RPMI7951 (cell line): ENCODE results near the gene VTI1A. TPM values are rescaled to one million over a fixed set of nuclear protein-coding genes. Genes with fewer than 3 reads are reported as not detected.

Experiments used
- DNase-seq: peaks from one replicate; pipeline ENCODE4 v3.0.0-alpha.2; 2012; ENCODE audit warnings: low read depth
- total RNA-seq: library from RNA; depleted of rRNA; stranded (reverse); fragments of >200 nt; shearing (Covaris generic); gene quantifications from 2 replicates; pipeline ENCODE4 v1.2.3, GENCODE V29; 2014

Gene VTI1A
- total RNA-seq, 1 experiment from 2014 or later: 22.9 TPM

DNA sequence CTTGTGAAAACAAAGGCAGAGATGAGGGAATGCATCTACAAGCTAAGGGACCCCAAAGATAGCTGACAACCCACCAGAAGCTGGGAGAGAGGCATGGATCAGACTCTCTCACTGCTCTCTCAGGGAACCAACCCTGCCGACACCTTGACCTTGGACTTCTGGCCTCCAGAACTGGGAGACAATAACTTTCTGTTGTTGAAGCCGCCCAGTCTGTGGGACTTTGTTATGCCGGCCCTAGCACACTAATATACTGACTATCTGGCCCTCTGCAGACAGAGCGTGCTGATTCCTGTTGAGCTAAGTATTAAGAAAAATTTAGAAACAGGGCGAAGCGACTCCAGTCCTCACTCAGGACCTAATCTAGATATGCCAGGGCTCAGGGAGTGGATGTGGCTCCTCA is 358.7 kb downstream of the VTI1A start:
- DNase-seq: no peak

DNA sequence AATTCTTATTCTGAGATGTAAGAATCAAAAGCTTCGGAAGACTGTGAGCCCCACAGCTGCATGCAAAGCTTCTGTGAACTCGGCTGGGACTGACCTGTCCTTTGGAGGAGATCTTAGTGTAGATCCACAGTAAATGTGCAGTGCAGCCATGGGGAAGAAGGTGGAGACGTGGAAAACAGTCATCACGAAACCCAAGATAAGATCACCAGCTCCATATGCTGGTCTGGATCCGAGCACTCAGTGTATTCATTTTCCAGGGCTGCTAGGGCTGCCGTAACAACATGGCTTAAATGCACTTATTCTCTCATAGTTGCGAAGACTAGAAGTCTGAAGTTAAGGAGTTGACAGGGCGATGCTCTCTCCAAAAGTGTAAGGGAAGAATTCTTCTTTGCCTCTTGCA is 360.0 kb downstream of the VTI1A start:
- DNase-seq: no peak

- DNase-seq: no peak
Measured at GRCh38 chr10:112809736-112810135, 362.7 kb downstream of the VTI1A start.

- DNase-seq: no peak
Measured at GRCh38 chr10:112810711-112811151, 363.7 kb downstream of the VTI1A start.

DNA sequence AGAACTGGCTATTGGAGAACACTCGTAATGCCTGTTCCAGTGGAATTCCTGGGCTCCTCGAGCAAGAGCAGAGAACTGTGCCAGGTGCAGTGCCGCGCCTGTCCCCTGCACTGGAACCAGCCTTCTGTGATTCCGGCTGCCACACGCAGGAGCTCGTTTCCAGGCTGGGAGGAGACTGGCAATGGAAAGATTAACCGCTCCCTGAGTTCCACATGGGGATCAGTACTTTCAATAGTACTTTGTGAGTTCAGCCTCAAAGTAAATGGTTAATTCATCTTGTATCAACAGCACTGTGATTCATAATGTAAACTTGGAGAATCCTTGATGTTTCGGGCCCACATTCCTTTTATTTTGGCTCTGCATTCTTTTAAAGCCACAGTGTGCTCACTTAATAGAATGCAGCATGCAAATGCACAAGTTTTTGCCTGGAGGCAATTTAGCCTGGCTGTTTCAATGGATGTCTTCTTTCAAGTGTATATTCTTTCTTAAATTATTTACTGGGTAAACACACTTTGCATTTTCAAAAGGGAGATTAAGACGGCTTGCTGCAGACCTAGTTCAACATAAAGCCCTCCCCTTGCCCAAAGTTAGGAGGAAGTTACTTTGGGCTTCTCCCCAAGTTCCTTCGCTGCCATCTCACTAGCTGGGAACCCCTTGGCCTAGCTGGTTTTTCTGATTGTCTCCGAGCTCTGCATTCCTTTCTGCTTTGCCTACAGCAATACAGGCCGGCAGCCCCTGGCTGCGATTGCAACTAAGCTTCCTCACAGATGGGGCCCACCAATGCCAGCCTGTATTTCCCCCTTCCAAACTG is 364.9 kb downstream of the VTI1A start:
- DNase-seq: peak; percentile 96

DNA sequence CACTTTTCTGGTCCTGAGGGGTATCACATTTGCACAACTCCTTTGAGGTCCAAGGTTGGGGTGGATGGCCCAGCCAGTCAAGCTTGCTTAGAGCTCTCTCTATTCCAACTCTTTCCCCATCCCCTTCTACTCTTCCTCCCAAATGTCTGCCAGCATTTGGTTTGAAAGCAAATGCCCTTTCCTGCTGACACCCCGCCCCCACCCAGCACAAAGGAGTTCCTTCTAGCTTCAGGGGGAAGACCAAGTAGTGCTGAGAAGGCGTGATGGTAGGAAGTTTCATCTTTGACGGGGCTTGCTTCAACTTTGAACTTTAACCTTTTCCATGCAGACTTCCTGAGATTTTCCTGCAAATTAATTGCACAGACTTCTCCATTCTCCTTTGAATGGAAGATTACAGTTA is 365.6 kb downstream of the VTI1A start:
- peak; percentile 11 for DNase-seq

DNA sequence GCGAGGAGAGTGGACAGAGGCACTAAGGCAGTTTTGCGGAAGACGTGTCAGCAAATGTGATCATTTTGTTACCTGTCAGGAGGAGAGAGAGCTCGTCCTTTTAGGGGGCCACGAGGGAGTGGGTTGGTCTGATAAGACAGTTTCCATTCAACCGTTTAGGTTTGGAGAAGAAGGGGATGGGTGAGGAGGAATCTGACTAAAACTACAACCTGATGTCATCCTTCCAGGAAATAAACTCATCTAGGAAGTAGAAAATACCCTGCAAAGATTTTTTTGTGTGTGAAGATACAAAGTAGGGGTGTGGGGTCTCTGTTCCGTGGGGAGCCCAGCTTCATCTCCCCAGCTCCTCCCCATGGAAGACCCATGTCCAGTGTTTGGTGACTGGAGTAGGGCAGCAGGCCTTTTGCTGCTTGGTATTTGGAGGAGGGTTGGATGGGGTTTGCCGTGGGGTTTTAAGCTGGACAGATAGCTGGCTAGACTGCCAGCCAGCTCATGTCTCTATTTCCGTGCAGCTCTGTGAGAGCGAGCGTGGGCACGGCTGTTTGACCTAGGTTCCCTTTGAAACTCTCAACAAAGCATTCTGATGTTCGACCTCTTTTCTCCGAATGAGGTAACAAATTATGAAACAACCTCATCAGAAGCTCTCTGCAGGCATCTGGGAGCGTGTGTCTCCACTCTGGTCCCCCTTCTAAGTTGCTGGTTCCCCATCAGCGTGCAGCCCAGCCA is 367.0 kb downstream of the VTI1A start:
- no peak for DNase-seq

- DNase-seq: peak; percentile 50
Measured at GRCh38 chr10:112815269-112816032, 368.4 kb downstream of the VTI1A start.

DNA sequence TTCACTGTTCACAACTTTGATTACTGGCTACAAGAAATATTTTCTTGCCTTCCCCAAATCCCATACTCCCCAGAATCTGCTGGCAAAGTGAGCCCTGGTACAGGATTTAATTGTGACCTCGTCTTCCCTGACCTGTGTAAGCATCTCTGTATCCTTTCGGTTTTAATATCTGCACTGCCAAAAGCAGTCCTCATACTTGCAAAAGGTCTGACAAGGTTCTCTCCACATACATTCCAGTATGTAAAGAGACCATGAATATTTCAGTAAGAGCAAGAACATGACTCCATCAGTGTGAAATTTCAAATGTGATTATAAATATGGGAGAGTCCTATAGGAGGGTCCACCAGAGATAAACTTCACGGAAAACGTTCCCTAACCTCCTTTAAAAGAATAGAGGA is 369.0 kb downstream of the VTI1A start:
- no peak for DNase-seq

- DNase-seq: no peak
Measured at GRCh38 chr10:112816891-112817290, 369.9 kb downstream of the VTI1A start.

GRCh38 chr10:112817981-112818777 is 371.2 kb downstream of the VTI1A start:
- DNase-seq: no peak

DNA sequence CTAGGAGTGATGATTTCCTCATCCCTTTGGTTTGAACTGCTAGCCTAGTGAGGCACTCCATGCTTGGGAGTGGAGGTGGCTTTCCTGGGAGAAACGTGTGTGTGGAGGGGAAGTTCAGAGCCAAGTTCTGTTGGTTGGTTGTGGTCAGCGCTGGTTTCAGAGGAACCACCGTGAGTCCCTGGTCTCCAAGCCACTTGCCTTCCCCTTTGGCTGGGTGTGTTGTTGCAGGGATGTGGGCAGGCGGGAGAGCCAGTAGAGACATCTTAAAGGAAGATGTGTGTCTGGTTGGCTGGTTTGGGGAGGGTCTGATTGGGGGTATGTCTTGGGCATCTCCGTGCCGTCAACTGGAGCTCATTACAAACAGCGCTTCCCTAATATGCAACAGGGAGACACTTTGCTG is 372.2 kb downstream of the VTI1A start:
- no peak for DNase-seq

- DNase-seq: no peak
Measured at GRCh38 chr10:112820320-112820719, 373.3 kb downstream of the VTI1A start.

DNA sequence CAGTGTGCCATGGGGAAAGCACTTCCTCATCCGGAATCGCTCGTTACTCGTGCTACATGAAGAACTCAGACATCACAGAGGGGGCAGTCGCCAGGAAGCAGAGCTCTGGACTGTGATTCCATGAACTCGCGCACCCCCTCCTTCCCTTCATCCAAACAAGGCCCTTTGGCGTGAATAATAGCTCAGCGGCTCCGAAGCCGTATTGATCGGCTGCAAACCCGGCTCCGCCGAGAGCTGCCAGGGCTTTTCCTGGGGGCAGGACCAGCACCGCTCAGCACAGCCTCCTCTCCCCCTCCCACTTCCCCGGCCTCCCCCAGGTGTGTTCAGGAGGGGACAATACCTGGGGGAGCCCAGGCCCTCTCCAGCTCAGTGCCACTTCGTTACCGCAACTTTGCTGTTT is 374.0 kb downstream of the VTI1A start:
- no peak for DNase-seq

GRCh38 chr10:112821663-112822062 is 374.6 kb downstream of the VTI1A start:
- DNase-seq: no peak

- no peak for DNase-seq
Measured at GRCh38 chr10:112823007-112823406, 376.0 kb downstream of the VTI1A start.

DNA sequence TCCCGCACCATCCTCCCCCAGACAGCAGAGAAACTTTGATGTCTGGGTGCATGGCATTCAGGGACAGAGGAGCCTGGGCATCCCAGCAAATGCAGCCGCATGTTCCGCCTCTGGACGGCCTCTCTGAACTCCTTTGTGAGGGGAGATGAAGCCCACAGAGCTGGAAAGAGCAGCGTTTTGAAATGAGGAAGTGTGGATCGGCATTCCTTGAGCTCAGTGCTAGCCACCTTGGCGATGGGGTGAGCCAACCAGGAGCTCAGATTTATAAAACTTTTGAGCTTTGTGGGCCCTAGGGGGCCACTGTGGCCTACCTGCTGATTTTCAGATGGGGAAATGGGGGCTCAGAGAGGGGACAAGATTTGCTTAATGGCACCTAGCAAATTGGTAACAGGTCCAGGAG is 376.6 kb downstream of the VTI1A start:
- no peak for DNase-seq

- DNase-seq: no peak
Measured at GRCh38 chr10:112826018-112826697, 379.1 kb downstream of the VTI1A start.

DNA sequence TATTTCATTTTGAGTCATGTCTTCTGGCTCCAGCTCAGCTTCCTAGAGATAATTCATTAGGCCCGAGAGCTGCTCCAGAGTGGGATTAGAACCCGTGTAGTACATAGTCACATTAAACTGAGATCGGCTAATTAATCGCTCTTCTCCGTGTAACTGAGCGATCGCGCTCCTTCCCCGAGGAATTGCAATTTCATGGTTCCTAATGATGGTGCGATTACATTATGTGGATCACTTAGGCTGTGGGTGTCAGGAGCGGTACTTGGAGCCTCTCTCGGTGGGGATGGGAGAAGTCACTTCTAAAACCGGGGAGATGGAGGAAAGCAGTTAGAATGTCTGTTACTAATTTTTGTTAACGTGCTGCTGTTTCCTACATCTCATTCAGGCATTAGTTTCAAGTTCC is 380.1 kb downstream of the VTI1A start:
- no peak for DNase-seq

DNA sequence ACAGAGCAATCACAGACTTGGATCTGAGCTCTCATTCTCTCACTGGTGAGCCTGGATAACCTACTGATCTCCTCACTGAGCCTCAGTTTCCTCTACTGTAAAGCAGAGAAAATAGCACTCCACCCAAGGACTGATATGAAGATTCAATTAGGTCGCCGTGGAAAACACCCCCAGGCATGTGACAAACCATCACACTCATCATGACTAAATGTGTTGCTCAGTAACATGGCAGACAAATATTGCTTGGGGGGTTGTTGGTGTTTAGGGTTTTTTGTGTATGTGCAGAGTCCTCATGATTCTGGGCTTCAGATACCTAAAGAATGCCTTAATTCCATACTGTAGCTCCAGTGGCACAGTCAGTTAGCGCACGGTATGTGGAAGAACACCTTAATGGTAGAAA is 380.9 kb downstream of the VTI1A start:
- peak; percentile 51 for DNase-seq

DNA sequence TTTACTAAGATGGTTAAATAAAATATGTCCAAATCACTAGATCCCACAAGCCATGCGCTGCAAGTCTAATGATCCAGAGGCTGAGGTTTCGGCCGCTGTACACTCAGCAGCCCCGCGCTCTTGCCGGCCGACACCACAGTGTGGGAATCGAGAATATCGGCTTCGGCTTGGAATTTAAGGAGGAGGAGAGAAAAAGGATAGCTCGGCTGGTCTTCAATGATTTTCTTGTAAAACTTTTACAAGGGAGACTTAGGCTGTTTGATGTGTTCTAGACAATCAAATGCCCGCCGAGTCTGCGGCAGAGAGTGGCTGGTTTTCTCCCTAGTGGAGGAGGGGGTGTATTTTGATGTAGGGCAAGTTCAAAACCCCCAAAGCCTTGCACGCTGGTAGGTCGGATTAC is 384.8 kb downstream of the VTI1A start:
- no peak for DNase-seq
